NCI-H1092 treated with DMSO at 0.1 percent for 48 hours (cell line): ENCODE data around the gene KRT222.

ENCODE experiments used
- DNase-seq: peaks from one replicate; lab custom pipeline; 2025; lab: John Stamatoyannopoulos, UW

KRT222 gene

GRCh38 chr17:40658396-40658795, 6.6 kb downstream of the KRT222 start:
- DNase-seq: no peak

- DNase-seq: no peak
Observed at GRCh38 chr17:40651939-40652338, 13.0 kb downstream of the KRT222 start.

GRCh38 chr17:40648384-40648968, 16.5 kb downstream of the KRT222 start:
- DNase-seq: peak; percentile 51

GRCh38 chr17:40647624-40648383, 17.2 kb downstream of the KRT222 start, which contains the start of gene SMARCE1:
SMARCE1 (minus strand) TSS chr17:40647818; CDS start chr17:40645802, 2,016 bp downstream.
- DNase-seq: peak; percentile 83

GRCh38 chr17:40646791-40647623, 18.0 kb downstream of the KRT222 start:
- peak; percentile 56 for DNase-seq

- no peak for DNase-seq
Observed at GRCh38 chr17:40645943-40646342, 19.0 kb downstream of the KRT222 start.

GRCh38 chr17:40645291-40645690, 19.7 kb downstream of the KRT222 start:
- DNase-seq: no peak

- DNase-seq: no peak
Observed at GRCh38 chr17:40637931-40638330, 27.0 kb downstream of the KRT222 start.

GRCh38 chr17:40633871-40634270, 31.1 kb downstream of the KRT222 start:
- no peak for DNase-seq

- no peak for DNase-seq
Observed at GRCh38 chr17:40632216-40632615, 32.8 kb downstream of the KRT222 start.

GRCh38 chr17:40629842-40630241, 35.1 kb downstream of the KRT222 start:
- no peak for DNase-seq

GRCh38 chr17:40625311-40625710, 39.7 kb downstream of the KRT222 start:
- DNase-seq: no peak

- DNase-seq: no peak
Observed at GRCh38 chr17:40623419-40624210, 41.4 kb downstream of the KRT222 start.

- DNase-seq: no peak
Observed at GRCh38 chr17:40622509-40622928, 42.5 kb downstream of the KRT222 start.

GRCh38 chr17:40621578-40621977, 43.4 kb downstream of the KRT222 start:
- DNase-seq: no peak

- DNase-seq: no peak
Observed at GRCh38 chr17:40621019-40621418, 44.0 kb downstream of the KRT222 start.

- no peak for DNase-seq
Observed at GRCh38 chr17:40618754-40619625, 46.0 kb downstream of the KRT222 start.

GRCh38 chr17:40617678-40618240, 47.2 kb downstream of the KRT222 start:
- no peak for DNase-seq

GRCh38 chr17:40616592-40616991, 48.4 kb downstream of the KRT222 start:
- DNase-seq: no peak

GRCh38 chr17:40615841-40616476, 49.0 kb downstream of the KRT222 start:
- no peak for DNase-seq
